Testis (tissue), 2 donors: ENCODE data around the gene RPS6KL1.

Experiments
- POLR2A ChIP-seq: fragments of 450-650 bp; IDR thresholded peaks from one replicate; pipeline ENCODE4 v1.6.1; 2017; ENCODE audit warnings: antibody characterized with exemption, mild to moderate bottlenecking, moderate library complexity
- TF ChIP-seq, protein P1 (sequence below), 3 experiments: fragments of 450-650 bp in 2 of 3; fragments of 200-600 bp in 1 of 3; sonication (generic) in 1 of 3; IDR thresholded peaks; one replicate each; pipeline ENCODE4 v1.5.1; 2016 to 2019; ENCODE audit warnings: antibody characterized with exemption in 3 of 3, mild to moderate bottlenecking in 2 of 3, moderate library complexity in 1 of 3

DNA sequence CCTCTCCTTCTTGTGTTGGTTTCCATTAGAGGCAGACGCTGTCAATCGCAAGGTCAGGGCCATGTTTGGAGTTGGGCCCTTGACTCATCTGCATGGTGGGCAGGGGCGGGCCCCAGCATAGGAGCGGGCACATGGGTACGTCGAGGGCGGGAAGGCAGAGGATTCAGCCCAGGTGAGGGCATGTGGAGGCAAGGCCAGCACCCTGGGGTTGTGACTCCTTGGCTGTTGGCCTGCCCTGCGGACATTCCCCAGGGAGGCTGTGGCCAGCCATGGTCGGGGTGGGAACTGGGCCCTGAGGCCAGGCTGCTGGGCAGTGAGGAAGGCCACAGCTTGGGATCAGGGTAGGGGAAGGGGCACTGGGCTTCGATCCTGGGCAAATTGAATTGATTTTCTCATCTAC, 10.3 kb downstream of the RPS6KL1 start:
- TF ChIP-seq POLR2A, result no peak
- TF ChIP-seq, protein P1, sequence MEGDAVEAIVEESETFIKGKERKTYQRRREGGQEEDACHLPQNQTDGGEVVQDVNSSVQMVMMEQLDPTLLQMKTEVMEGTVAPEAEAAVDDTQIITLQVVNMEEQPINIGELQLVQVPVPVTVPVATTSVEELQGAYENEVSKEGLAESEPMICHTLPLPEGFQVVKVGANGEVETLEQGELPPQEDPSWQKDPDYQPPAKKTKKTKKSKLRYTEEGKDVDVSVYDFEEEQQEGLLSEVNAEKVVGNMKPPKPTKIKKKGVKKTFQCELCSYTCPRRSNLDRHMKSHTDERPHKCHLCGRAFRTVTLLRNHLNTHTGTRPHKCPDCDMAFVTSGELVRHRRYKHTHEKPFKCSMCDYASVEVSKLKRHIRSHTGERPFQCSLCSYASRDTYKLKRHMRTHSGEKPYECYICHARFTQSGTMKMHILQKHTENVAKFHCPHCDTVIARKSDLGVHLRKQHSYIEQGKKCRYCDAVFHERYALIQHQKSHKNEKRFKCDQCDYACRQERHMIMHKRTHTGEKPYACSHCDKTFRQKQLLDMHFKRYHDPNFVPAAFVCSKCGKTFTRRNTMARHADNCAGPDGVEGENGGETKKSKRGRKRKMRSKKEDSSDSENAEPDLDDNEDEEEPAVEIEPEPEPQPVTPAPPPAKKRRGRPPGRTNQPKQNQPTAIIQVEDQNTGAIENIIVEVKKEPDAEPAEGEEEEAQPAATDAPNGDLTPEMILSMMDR (IDR thresholded peaks at IDR 0.05), result no peak
